Measurements from ENCODE around the gene DUSP5. TPM values are rescaled to one million over a fixed set of nuclear protein-coding genes. Genes with fewer than 3 reads are reported as not detected.

DUSP5 gene
- total RNA-seq, 1 experiment from 2014 or later: 39.7 TPM

- DNase-seq (ENCODE audit: low read depth): no peak
Measured at GRCh38 chr10:110480387-110480786, 17.3 kb upstream of the DUSP5 start.

GRCh38 chr10:110481919-110482318 is 15.8 kb upstream of the DUSP5 start:
- DNase-seq (ENCODE audit: low read depth): peak; percentile 37

GRCh38 chr10:110483633-110484032 is 14.1 kb upstream of the DUSP5 start:
- DNase-seq (ENCODE audit: low read depth): no peak

GRCh38 chr10:110485541-110485940 is 12.2 kb upstream of the DUSP5 start:
- DNase-seq (ENCODE audit: low read depth): no peak

DNA sequence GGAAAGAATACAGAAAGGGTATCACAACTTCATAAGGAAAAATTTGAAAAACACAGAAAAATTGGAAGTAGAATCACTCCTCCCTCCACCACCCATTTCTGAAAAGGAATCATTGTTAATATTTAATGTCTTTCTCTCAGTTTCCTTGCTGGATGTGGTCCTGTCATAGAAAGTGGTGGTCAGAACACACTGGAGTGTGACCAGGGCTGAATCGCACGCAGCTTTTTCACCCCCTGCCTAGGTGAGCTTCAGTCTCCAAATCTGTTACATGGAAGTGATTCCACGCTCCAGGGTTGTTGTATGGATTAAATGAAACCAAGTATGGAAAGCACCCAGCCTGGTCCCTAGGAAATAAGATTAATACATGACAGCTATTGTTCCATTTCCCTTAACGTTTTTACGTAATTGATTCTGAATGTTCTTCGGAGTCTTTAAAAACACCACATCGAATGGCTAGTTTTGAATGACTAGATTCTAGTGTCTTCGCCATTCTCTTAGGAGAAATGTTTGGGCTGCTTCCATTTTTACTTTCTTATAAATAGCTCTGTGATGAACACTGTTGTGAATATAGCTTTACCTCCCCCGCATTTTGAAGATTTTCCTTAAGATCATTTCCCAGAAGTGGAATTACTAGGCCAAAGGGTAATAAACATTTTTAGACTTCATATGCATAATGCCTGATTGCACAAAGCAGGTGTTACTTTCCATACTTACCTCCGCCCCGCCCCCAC is 10.9 kb upstream of the DUSP5 start:
- no peak for DNase-seq (ENCODE audit: low read depth)

DNA sequence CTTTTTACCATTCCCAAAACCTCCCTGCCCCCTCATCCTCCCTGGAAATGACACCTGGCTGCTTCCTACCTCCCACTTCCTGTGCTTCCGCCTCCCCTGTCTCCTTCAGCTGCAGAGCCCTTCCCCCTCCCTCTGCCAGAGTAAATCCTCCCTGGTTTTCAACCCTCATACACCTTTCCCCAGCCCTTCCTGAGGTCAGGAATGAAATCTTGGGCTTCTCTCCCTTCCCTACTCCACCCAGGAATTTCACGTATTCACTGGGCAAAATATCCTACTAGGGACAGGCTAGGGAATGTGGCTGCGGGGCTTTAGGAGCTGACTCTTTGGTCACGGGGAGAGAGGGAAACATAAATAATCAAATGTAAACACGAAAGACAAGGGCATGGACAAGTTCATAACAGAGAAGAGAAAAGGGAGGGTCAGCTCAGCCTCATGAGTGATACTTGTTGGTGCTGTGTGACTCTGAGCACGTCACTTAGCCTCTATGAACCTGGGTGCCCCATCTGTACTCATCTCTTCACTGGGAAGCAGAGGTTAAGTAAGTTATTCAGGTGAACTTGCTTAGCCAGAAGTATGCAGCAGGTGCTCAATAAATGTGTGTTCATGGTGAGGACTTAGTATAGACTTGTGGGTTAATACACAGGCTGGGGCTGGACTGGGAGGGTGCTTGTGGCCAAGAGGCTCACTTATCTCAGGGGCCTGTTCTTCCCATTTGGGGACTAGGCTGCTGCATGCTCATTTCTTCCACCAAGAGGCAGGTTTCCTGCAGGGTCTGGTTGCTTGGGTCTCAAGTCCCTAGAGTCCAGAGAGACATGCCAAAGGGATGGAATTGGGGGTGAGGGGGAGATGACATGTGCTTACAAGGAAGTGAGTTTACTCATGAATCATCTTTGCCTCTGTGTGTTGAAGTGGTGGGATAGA is 10.0 kb upstream of the DUSP5 start:
- DNase-seq (ENCODE audit: low read depth): peak; percentile 68

DNA sequence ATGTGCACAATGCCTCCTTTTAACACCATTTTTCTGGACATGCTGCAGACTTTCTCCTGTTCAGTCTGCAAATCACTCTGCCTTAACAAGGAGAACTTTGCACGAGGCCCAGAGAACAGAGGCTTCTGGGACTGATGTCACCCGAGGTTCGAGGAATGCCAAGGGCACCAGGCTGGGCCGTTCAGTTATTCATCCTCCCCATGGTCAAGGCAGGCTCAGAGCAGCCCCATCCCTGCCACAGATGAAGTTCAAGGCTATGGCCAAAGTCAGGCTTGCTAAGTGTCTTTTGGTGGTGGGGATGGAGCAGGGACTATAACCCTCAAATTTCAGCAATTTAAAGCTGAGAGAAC is 9.4 kb upstream of the DUSP5 start:
- DNase-seq (ENCODE audit: low read depth): no peak

GRCh38 chr10:110488940-110489339 is 8.8 kb upstream of the DUSP5 start:
- no peak for DNase-seq (ENCODE audit: low read depth)

DNA sequence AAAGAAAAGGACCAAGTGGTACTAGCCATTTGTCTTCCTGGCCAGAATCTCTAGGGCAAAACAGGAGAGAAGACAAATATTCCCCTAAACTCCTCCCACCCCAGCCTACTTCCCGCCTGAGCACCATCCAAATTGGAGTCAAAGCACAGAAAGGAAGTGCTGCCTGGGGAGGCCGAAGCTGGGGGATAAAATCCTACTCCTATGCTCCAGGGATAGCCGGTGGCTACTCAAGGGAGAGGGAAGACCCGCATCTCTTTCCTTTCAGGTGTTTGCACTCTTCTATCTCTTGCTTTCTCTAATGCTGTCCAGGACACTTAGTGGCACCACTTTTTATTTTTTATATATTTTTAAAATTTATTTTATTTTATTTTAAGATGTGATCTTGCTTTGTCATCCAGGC is 7.1 kb upstream of the DUSP5 start:
- no peak for DNase-seq (ENCODE audit: low read depth)

DNA sequence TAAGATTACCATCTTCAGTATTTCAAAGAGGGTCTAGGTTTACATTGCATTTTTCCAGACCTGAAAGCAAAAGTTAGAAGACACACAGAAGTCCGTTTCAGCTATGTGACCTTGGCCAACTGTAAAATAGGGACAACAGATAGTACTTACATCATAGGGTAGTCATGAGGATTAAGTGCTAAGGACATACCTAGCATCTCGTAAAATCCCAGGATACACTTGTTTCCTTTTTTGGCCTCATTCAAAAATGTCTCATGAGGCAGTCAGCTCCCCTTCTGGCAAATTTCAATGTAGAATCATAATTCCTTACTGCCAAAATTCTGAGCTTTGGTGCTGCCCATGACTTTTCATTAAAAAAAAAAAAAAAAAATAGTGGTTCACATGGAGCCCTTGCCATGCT is 6.4 kb upstream of the DUSP5 start:
- DNase-seq (ENCODE audit: low read depth): peak; percentile 34

DNA sequence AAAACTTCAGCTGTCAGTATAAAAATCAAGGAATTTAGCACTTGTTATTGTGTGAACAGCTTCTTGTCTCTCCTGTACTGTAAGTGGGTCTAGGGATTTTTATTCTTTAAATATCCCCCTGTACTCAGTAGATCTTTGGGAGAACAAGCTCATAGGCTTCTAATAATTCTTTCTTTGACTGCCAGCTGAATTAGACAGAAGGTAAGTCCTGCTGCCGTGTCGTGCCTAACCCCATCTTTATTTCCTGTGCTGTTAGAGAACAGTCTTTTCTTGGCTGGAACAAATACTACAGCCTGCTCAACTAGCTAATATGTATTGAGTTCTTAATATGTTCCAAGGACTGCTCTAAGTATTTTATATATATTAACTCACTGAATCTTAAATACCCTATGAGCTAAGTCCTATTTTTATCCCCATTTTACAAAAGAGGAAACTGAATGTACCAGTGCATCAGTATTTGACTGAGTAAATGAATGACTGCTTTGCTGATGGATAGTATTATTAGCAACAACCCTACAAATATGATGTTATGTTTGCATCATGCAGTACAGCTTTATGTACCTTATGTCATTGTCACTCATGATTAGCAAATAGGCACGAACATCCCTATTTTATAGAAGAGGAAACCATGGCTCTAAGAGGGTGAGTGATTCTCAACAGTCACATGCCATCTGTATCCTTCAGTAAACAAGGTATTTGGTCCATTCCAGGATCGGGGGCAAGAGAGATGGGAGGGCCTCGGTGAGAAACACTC is 5.5 kb upstream of the DUSP5 start:
- DNase-seq (ENCODE audit: low read depth): no peak

- DNase-seq (ENCODE audit: low read depth): no peak
Measured at GRCh38 chr10:110493832-110494426, 3.8 kb upstream of the DUSP5 start.

DNA sequence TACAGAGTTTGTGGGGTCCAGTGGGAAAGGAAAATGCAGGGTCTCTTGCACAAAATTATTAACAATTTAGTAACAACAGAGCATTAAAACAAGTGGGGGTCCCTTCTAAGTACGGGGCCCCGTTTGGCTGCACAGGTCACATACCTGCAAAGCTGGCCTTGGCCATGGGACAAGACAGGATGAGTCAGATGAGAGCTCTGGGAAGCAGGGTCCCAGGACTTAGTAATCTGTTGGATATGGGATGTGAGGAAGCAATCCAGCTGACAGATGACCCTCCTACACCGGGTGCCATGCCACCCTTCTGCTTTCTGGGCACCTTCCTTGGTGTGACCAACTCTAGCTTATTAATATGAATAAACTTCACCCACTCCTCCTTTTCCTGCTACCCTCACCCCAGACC is 3.2 kb upstream of the DUSP5 start:
- DNase-seq (ENCODE audit: low read depth): no peak

- DNase-seq (ENCODE audit: low read depth): peak; percentile 72
Measured at GRCh38 chr10:110495731-110496552, 1.8 kb upstream of the DUSP5 start.

GRCh38 chr10:110496553-110497437 is 912 bp upstream of the DUSP5 start:
- peak; percentile 18 for DNase-seq (ENCODE audit: low read depth)

GRCh38 chr10:110498087-110498981 is 627 bp downstream of the DUSP5 start:
- DNase-seq (ENCODE audit: low read depth): peak; percentile 58

DNA sequence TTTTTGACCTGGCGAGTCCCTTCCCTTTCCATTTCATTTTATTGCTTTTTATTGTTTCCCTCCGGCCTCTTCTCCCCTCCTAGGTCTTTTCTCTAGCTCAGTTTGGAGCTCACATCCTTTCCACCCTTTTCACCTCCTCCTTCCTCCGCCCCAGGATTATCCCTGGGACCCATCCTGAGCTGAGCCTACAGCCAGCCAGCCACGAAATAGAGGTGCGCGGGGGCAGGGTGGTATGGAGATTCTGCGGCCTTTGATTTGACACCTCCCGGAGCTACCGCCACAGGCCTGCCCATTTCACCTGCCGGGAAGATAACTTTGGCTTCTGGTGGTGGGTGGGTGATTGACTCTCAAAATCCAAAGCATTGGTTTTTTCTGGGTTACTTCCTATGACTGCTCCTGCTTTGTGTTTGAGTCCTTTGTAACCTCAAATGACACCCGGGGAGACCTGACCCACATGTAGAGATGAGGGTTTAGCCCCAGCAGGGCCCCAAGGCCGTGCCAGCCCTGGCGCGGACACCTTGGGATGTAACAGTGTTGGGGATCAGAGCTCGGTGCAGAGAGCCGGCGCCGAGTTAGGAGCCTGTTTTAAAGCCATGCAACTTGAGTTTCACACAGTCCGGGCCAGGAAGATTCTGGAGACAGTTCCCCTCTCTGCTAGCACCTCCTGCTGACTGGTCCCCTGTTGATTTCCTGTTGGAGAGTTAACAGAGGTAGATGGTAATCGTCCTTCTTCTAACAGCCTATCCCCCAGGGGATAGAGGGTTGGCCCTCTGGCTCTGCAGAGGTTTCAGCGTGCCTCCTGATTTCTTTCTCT is 1.5 kb downstream of the DUSP5 start:
- peak; percentile 82 for DNase-seq (ENCODE audit: low read depth)
